HuH-7.5 (cell line): ENCODE measurements around the gene TPSAB1.
"Not testable (repeated sequence)": the region's sequence is repeated elsewhere in the genome, so short reads cannot be mapped to it uniquely, and the experiment has no call there.

ENCODE experiments used
- DNase-seq: peaks from one replicate; pipeline ENCODE4 v3.0.0; 2011; ENCODE audit warnings: low spot score

The TPSAB1 gene

DNA sequence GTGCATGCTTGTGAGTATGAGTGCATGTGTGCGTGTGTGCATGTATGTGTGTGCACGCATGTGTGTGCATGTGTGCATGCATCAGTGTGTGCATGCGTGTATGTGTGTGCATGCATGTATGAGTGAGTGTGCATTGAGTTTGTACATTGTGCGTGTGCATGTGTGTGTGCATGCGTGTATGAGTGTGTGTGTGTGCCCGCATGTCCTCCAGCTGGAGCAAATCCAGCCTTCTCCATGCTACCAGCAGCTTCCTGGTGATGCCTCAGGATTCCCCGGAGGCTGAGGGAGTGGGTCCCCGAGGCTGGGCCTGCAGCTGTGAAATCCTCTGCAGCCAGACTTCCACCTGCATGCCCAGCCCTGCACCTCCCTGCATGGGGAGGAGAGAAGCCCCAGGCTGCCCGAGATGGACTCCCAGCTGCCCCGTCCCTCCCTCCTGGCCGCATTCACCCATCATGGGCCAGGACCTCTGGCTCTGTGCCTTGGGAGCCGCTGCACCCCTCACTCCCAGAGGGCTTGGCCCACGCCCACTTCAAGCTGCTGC, 24.7 kb downstream of the TPSAB1 start:
- DNase-seq, result no peak

DNA sequence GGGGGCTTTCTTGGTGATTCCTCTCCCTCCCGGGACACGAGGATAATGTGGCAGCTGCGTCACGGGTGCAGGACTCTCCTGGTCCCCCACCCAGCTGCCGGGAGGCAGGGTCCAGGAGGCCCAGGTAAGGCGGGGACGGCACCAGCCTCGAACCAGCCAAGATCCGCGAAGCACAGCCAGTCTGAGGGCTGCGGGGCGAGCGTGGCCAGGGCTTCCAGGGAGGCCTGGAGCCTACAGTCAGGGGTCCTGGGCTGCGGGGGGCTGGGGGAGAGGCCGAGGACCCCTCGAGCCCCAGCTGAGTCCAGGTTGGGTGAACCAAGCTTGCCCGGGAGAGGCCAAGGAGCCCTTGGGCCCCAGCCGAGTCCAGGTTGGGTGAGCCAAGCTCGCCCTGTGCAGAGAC, 25.3 kb downstream of the TPSAB1 start:
- DNase-seq, result no peak

DNA sequence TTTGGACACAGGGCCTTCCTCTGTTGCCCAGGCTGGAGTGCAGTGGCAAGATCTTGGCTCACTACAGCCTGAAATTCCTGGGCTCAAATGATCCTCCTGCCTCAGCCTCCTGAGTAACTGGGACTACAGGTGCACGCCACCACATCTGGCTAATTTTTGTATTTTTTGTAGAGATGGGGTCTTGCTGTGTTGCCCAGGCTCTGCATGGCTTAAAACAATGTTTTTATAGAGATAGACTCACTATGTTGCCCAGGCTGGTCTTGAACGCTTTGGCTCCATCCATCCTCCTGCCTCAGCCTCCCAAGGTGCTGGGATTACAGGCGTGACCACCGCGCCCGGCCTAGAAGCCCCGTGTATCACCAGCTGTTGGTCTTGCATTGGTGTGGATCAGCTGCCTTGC, 28.9 kb downstream of the TPSAB1 start:
- DNase-seq, result not testable (repeated sequence)

DNA sequence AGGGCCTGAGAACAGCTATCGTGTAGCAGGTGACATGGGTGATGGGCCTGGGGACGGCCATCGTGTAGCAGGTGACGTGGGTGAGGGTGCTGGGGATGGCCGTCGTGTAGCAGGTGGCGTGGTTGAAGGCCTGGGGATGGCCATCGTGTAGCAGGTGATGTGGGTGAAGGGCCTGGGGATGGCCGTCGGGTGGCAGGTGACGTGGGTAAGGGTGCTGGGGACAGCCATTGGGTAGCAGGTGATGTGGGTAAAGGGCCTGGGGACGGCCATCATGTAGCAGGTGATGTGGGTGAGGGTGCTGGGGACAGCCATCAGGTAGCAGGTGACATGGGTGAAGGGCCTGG, 30.8 kb downstream of the TPSAB1 start:
- DNase-seq, result no peak

DNA sequence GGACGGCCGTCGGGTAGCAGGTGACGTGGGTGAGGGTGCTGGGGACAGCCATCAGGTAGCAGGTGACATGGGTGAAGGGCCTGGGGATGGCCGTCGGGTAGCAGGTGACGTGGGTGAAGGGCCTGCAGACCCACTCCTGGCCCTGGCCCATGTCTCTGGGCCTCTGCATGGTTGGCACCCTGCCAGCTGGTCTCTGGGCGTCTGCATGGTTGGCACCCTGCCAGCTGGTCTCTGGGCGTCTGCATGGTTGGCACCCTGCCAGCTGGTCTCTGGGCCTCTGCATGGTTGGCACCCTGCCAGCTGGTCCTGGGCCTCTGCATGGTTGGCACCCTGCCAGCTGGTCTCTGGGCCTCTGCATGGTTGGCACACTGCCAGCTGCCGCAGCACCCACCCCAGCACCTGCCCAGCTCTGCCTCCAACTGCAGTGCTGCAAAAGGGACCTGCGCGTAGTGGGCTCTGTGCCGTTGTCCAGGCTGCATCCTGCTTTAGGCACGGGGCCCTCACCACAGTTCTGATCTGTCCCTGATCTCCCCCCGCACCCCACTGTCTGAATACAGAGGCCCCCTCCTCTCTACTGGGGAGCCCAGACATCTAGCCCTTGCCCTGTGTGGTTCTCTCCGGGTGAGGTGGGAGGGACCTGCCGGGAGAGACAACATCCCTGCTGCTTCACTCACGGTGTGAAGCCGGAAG, 31.4 kb downstream of the TPSAB1 start:
- DNase-seq, result not testable (repeated sequence)

DNA sequence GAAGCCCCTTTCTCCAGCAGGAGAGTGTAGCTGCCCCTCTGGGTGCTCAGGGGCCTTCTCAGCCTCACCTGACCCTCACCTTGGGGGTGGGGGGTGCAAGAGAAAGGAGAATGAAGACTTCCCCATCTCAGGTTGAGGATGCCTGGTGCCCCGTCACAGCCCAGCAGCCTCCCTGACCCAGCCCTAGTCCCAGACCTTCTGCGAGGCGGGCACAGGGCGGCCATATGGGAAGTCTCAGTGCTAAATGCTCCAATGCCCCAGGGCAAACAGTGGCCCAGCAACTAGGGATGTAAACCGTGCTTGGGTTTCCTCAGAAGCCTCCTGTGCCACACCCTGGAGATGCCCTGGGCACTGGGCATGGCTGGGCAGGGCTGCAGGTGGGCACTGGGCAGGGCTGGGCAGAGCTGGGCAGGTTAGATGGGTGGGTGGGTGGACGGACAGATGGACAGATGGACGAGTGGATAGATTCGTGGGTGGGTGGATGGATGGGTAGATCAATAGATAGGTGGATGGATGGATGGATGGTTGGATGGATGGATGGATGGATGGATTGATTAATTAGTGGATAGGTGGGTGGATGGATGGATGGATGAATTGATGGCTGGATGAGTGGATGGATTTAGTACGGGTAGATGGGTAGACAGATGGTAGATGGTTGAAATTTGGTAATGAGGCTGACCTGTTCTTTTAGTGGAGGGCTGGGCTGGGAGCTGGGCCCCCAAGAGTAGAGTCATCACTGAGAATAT, 32.1 kb downstream of the TPSAB1 start:
- no peak for DNase-seq

DNA sequence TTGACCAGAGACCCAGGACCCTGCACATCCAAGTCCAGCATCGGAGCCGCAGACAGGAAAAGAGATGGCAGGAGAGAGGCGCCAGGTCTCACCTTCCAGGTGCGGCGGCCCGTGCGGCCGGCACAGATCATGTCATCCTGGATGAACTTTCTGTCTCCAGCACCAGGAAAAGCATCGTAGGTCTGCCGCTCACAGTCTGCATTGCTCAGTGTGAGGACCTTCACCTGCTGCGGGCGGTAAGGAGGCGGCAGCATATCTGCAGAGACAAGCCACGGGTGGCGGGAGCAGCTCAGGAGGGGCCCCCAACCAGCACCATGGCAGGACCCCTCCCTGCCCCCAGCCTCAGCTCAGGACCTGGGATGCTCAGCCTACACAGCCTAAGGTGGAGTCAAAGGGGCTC, 33.3 kb downstream of the TPSAB1 start:
- no peak for DNase-seq

DNA sequence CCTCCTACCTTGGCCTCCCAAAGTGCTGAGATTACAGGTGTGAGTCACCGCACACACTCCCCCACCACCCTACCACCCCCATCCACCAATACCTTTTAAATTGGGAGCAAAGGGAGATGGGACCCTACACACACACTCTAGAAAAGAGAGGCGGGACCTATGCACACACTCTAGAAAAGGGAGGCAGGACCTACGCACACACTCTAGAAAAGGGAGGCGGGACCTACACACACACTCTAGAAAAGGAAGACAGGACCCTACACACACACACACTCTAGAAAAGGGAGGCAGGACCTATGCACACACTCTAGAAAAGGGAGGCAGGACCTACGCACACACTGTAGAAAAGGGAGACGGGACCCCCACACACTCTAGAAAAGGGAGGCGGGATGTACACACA, 34.3 kb downstream of the TPSAB1 start:
- DNase-seq, result no peak

DNA sequence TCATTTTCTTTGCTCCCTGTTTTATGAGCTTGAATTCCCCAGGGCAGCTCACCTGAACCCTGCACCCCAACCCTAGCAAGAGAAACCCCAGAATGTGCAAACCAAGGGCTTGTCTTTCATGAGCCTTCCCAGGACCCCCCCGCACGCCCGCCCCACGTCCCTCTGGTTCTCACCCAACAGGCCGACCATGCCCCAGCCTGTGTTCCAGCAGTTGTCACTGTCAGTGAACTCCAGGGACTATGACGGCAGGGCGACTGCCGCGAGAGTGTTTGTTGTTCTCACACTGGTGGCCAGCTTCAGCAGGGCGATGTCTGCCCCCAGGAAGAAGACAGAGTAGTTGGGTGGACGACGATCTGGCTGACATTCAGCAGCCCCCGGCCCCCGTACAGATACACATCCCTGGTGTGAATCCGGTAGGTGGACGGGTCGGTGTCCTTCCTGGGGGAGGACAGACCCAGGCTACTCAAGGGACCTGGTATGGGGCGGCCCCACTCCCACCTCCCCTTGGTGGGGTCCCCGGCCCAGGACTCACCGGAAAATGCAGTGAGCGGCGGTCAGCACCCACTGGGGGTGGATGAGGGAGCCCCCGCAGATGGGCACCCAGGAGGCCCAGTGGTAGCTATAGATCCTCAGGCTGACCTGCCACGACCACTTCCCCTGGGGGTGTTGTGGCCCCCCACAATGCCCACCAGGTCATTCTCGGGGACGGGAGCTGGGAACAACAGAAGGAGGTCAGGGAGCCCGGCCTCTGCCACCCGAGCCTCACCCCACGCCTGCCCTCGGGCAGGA, 35.5 kb downstream of the TPSAB1 start:
- DNase-seq, result no peak

DNA sequence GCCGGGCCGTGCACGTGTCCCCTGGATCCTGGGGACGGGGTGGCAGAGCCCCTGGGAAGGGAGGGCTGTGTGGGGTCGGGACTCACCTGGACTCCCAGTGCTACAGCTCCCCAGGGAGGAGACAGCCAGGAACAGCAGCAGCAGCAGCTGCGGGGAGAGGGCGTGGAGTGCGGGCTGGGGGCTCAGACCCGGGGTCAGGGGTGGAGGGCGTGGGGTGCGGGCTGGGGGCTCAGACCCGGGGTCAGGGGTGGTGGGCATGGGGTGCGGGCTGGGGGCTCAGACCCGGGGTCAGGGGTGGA, 36.0 kb downstream of the TPSAB1 start:
- DNase-seq, result no peak

DNA sequence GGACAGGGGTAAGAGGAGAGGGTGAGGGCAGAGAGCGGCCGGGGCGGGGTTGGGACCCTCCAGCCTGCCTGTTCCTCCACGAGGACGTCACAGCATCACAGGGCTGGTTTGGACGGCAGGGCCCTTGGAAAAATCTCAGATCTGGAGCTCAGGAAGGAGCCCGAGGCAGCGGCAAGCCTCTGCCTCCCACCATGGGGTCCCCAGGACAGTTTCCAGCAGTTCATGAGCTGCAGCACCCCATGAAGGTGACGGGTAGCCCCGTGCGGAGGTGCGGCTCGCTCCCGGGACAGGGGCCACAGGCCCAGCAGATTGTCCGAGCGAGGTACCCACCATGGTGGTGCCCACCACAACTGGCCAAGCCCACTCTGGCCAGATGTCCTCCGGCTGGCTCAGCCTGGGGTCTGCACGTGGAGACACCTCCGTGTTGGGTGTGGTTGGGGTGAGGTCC, 36.7 kb downstream of the TPSAB1 start:
- no peak for DNase-seq

DNA sequence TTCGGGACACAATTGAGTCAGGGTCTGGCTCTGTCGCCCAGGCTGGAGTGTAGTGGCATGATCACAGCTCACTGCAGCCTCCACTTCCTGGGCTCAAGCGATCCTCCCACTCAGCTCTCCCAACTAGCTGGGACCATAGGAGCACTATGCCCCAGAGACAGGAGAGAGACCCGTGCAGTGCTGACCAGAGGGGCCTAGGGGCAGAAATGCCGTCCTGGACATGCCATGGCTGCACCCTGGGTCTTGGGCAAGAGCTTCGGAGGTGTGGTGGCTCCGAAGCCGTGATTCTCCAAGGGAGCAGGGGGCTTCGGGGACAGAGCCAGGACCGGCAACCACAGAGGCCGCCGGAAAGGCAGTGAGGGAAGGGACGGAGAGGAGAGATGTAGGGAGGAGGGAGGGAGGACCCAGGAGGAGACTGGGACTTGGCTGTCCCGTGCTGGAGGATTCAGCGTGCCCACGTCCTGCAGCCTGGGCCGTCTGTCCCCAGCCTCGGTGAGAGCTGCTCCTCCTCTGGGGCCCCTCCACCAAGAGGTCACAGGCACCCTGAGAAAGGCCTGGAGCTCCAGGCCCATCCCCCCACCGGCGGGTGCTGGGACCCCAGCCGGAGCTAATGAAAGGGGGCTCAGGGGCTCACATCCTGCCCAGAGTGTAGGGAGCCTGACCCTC, 37.2 kb downstream of the TPSAB1 start:
- no peak for DNase-seq

DNA sequence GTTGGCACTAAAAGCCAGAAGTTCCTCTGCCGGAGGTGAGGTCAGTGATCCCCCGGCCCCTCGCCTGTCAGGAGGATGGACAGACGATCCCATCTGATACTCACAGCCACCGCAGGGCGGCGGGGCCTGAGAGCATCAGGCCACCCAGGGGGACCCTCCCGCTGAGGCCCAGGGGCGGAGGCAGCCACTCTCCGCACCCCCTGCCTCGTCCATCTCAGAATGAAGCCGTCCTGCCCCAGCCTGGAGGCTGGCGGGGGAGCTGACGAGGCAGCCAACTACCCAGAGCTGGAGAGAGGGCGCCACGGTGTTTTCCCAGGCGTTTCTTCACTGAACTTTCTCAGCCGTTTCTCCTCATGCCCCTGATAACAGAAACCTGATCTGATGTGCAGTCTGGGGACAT, 38.0 kb downstream of the TPSAB1 start:
- no peak for DNase-seq

DNA sequence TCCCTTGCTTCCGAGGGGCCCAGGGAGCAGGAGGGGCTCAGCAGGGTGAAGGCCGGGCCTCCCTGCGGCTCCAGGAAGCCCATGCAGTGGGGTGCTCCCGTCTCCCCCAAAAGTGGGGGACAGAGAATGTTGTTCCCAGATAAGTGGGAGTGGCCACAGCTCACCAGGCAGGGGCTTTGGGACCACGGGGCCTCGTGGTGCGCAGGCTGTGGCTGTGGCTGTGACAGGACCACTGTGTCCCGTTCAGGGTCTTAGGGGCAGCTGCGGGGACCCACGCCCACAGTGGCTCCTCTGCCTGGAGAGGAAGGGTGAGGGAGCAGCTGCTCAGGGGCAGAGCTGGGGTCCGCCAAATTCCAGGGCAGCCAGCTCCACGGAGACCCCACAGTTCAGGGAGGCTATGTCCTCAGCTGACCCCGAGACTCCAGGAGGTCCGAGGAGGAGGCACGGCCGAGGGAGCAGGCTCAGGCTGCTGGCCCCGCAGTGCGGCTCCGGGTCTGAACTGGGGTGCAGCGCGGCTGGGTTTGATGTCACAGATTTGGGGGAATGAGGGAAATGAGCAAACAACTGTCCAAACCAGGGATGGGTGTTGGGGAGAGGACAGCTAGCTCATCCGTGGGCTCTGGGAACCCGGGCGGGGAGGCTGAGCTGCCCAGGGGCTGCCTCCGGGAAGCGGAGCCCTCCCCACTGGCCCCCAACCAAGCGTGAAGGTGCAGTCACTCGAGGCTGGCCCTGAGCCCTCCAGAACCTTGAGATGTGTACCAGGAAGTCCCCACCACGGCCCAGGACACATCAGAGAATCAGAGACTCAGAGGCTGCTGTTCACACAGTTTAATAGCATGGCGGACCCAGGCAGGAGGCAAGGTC, 38.8 kb downstream of the TPSAB1 start:
- DNase-seq, result no peak

DNA sequence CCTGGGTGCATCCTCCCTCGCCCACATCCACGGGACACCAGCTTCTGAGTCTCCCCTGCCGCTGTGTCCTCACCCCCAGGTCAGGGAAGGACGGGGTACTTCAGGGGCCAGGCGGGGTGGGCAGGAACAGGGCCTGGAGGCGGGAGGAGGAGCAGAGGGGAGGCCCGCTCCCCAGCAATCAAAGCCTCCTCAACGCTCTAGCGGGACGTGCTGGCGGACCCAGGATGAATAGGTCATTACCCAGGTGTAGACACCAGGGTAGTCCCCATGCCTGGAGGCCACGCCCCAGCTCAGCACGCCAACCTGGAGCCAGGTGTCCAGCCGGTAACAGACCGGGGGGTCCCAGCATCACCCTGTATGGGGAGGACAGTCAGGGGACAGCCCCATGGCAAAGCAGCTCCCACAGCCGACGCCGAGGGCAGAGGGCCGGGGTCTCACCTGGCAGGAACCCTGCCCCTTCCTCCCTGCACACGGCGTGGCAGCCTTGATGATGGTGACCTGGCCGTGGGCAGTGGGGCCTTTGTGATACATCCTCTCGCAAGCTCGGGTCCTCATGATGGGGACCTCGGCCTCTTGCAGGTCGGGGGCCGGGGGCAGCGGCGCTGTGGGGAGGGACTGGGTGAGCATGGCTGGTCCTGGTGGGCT, 39.6 kb downstream of the TPSAB1 start:
- no peak for DNase-seq

DNA sequence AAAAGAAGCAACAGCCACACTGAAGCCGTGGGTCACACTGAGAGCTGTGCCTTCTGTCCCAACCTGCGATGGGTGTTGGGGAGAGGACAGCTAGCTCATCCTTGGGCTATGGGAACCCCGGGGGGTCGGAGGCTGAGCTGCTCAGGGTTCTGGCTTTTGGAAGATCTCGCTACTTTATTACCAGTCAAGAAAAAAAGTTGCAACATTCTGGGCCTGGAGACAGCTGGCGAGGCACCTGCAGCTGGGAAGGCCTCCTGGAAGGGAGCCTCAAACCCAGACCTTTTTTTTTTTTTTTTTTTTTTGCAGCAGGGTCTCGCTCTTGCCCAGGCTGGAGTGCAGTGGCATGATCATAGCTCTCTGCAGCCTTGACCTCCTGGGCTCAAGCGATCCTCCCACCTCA, 40.3 kb downstream of the TPSAB1 start:
- DNase-seq, result no peak

DNA sequence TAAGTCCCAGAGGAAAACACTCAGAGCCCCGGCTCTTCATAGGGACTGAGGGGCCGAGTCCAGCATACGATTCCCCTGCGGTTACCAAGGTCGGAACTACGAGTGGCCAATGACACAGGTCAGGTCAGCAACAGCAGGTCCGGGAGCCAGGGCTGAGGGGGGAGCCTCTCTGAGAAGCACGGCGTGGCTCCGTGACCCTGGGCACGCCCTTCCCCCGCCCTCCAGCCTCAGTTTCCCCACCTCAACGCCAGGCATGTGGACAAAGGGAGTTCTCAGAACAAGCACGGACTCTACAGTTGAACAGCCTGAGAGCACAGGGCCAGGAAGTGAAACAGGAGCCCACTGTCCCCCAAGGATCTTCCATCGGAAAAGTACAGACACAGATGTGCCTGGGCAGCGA, 41.0 kb downstream of the TPSAB1 start:
- DNase-seq, result no peak

DNA sequence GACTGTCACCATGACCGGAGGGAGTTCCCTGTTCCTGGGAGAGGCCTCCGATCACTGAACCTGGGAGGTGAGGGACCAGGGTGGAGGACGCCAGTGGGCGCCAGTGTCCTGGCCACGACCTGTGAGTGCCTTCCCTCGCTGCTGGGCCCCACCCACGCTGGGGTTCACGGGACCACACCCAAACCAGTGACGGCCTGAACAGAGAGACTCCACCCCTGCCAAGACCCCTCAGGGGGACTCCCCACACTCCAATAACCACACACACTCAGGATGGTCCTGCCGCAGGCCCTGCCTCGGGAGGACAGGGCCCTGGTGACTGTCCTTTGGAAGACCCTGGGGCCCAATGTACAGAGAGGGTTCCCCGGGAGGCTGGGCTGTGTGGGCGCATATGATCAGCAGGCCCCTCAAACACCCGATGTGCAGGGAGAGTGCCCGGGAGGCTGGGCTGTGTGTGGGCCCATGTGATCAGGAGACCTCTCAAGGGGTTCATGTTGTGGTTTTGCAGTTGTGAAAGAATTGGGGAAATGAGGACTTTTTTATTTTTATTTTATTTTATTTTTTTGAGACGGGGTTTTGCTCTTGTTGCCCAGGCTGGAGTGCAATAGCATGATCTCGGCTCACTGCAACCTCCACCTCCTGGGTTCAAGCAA, 41.9 kb downstream of the TPSAB1 start:
- DNase-seq, result no peak

DNA sequence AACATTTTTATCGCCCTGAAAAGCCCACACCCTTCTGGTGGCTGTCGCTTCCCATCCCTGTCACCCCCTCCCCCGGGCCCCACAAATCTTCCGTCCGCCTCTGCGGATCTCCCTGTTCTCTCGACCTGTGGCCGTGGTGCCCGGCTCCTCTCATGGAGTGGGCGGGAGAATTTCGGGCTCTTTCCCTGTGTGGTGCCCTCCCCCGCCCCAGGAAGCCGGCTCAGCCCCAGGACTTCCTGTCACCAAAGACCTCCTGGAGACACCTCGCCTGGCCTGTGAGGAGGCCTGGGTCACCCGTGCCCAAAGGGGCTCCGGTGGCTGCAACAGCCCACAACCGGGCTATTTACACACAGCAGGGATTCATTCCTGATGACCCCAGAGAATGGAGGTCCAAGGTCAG, 42.8 kb downstream of the TPSAB1 start:
- no peak for DNase-seq

DNA sequence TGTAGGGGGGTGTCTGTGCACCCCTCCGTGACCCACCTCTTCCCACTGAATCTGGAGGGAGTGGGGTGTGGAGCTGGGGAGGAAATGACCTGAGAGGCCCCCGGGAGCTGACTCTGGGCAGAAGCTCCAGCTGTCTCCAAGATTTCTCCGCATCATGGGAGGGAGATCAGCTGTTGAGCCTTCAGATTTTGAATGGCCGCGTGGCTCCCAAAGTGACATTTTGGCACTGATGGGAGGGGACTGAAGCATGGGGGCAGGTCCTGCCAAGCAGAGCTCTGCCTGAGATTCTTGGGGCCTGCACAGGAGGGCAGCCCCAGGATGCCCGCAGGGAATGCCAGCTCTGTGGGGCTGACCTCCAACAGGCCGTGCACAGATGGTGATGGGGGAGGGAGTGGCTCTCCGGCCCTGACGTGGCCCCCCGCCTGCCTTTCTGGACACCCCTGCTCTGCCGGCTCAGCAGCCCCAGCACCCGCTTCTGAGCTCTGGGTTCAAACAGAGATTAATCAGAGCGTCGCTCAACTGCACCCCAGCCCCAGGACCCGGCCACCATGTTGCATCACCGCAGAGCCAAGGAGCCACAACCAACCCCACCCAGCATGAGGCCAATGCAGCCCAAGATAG, 43.6 kb downstream of the TPSAB1 start:
- no peak for DNase-seq
